Measurements from ENCODE around the gene TAS2R14.

Gene TAS2R14

GRCh38 chr12:10939163-10939562, at the start of gene TAS2R14:
TAS2R14 (minus strand) TSS chr12:10939263; CDS start chr12:10939207, 56 bp downstream.
- no peak for DNase-seq (ENCODE audit: low read depth)

GRCh38 chr12:10986812-10987211, 47.7 kb upstream of the TAS2R14 start, which contains the start of gene TAS2R50:
TAS2R50 (minus strand) TSS chr12:10986912; CDS start chr12:10986860, 52 bp downstream.
- DNase-seq (ENCODE audit: low read depth) = no peak

- DNase-seq (ENCODE audit: low read depth) = no peak
Observed at GRCh38 chr12:10982244-10982643, 43.2 kb upstream of the TAS2R14 start.

- no peak for DNase-seq (ENCODE audit: low read depth)
Observed at GRCh38 chr12:10974965-10975364, 35.9 kb upstream of the TAS2R14 start.

- peak; percentile 40 for DNase-seq (ENCODE audit: low read depth)
Observed at GRCh38 chr12:10968765-10969456, 29.8 kb upstream of the TAS2R14 start.

GRCh38 chr12:10967409-10967808, 28.3 kb upstream of the TAS2R14 start:
- DNase-seq (ENCODE audit: low read depth) = peak; percentile 89

- DNase-seq (ENCODE audit: low read depth) = no peak
Observed at GRCh38 chr12:10966314-10966713, 27.3 kb upstream of the TAS2R14 start.

GRCh38 chr12:10965476-10965875, 26.4 kb upstream of the TAS2R14 start:
- no peak for DNase-seq (ENCODE audit: low read depth)

- no peak for DNase-seq (ENCODE audit: low read depth)
Observed at GRCh38 chr12:10960211-10960610, 21.1 kb upstream of the TAS2R14 start.

- DNase-seq (ENCODE audit: low read depth) = peak; percentile 13
Observed at GRCh38 chr12:10959804-10960203, 20.7 kb upstream of the TAS2R14 start.

- DNase-seq (ENCODE audit: low read depth) = peak; percentile 50
Observed at GRCh38 chr12:10957741-10958140, 18.7 kb upstream of the TAS2R14 start.

GRCh38 chr12:10956085-10956484, 17.0 kb upstream of the TAS2R14 start:
- DNase-seq (ENCODE audit: low read depth) = no peak

GRCh38 chr12:10952645-10953044, 13.6 kb upstream of the TAS2R14 start:
- DNase-seq (ENCODE audit: low read depth) = no peak

GRCh38 chr12:10943167-10943566, 4.1 kb upstream of the TAS2R14 start:
- DNase-seq (ENCODE audit: low read depth) = no peak

- peak; percentile 16 for DNase-seq (ENCODE audit: low read depth)
Observed at GRCh38 chr12:10941916-10942607, 3.0 kb upstream of the TAS2R14 start.

GRCh38 chr12:10941369-10941768, 2.3 kb upstream of the TAS2R14 start:
- no peak for DNase-seq (ENCODE audit: low read depth)

GRCh38 chr12:10940389-10940788, 1.3 kb upstream of the TAS2R14 start:
- peak; percentile 87 for DNase-seq (ENCODE audit: low read depth)

- no peak for DNase-seq (ENCODE audit: low read depth)
Observed at GRCh38 chr12:10936506-10936905, 2.6 kb downstream of the TAS2R14 start.

GRCh38 chr12:10928746-10929286, 10.2 kb downstream of the TAS2R14 start, which contains the start of gene PRH2:
PRH2 (plus strand) TSS chr12:10929236; CDS start chr12:10929274, 38 bp downstream.
- no peak for DNase-seq (ENCODE audit: low read depth)

GRCh38 chr12:10926269-10926668, 12.8 kb downstream of the TAS2R14 start:
- DNase-seq (ENCODE audit: low read depth) = no peak

- DNase-seq (ENCODE audit: low read depth) = no peak
Observed at GRCh38 chr12:10919809-10920208, 19.3 kb downstream of the TAS2R14 start.

GRCh38 chr12:10910380-10910779, 28.7 kb downstream of the TAS2R14 start:
- no peak for DNase-seq (ENCODE audit: low read depth)

- DNase-seq (ENCODE audit: low read depth) = no peak
Observed at GRCh38 chr12:10909462-10909861, 29.6 kb downstream of the TAS2R14 start, which contains the start of gene TAS2R13. TAS2R13 (minus strand) TSS chr12:10909562; CDS start chr12:10909298, 264 bp downstream.
